ENCODE data around the gene FES.

DNA sequence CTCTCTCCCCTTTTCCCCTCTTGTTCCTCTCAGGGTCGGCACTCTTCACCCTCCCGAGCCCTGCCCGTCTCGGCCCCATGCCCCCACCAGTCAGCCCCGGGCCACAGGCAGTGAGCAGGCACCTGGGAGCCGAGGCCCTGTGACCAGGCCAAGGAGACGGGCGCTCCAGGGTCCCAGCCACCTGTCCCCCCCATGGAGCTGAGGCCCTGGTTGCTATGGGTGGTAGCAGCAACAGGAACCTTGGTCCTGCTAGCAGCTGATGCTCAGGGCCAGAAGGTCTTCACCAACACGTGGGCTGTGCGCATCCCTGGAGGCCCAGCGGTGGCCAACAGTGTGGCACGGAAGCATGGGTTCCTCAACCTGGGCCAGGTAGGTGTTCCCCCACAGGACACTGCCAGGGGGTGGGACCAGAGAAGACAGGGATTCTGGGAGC lies 8.7 kb upstream of the FES start:
- TF ChIP-seq GATA3 (IDR thresholded peaks at IDR 0.05; ENCODE audit: low read depth, low read length) (no peak), GATA2 (IDR thresholded peaks at IDR 0.05; ENCODE audit: low read depth, low read length) (no peak)
